ENCODE data around the gene ATP2C2.

The ATP2C2 gene

GRCh38 chr16:84500531-84500930, 132.2 kb downstream of the ATP2C2 start:
- Histone ChIP-seq H3K9me2 (replicated peaks; ENCODE audit: insufficient read depth, low read length) (no peaks in the 10 kb centered on the region), H3F3A (ENCODE audit: insufficient read depth, low read length) (no peaks in the 10 kb centered on the region), H3K27me3 (replicated peaks; ENCODE audit: insufficient read depth, low read length) (no peaks in the 10 kb centered on the region), H3K4me1 (ENCODE audit: low read length) (0 out of 2 replicates have a peak, but pooled peaks cover 4% of the 10 kb centered on the region), H3K4me3 (ENCODE audit: low read length) (no peak overlapping the region), H3K36me3 (replicated peaks; ENCODE audit: insufficient read depth, low read length) (no peaks in the 10 kb centered on the region), H3K4me2 (ENCODE audit: low read depth, low read length) (no peak overlapping the region), H2AFZ (ENCODE audit: low read length) (no peak overlapping the region), H3K27ac (ENCODE audit: low read length) (no peak overlapping the region), H3K9ac (ENCODE audit: low read length) (no peak overlapping the region), H4K20me1 (ENCODE audit: insufficient read depth, low read length) (no peaks in the 10 kb centered on the region), H3K9me3 (replicated peaks; ENCODE audit: insufficient read depth, low read length) (no peaks in the 10 kb centered on the region), H3K79me2 (ENCODE audit: low read length) (no peaks in the 10 kb centered on the region)
- TF ChIP-seq EZH2 (optimal IDR thresholded peaks at IDR 0.05; ENCODE audit: low read depth, low read length) (no peak), CTCF (IDR thresholded peaks at IDR 0.05; ENCODE audit: low read length) (no peak), EZH2phosphoT487 (IDR thresholded peaks at IDR 0.05; ENCODE audit: low read length) (no peak)
- no peak for DNase-seq

DNA sequence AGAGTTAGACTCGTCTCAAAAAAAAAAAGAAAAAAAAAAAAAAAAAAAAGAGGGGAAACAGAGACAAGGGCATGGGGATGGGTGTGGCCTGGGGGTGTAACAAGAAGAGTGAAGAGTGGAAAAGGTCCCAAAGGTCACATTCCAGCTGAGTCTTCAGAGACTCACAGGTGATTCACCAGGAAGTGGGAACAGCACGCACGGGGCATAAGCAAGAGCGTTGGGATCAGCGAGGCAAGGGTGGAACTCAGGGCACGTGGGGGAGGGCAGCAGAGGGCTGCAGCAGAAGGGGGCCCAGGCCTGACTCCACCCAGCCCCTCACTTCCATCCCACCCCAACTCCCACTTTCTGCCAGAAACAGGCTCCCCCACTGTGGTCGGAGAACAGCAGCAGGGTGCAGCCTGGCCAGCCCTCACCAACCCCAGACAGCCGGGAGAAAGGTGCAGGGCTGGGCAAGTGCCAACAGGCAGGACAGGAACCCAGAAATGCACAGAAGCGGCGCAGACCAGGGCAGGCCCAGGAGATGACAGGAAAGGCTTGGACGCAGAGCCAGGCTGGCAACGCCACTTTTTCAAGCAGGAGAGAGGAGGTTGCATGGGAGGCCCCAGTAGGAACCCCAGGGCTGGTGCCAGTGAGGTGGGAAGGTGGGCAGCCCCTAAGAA, 132.9 kb downstream of the ATP2C2 start:
- H3K4me1 ChIP-seq (ENCODE audit: low read length): 0 out of 2 replicates have a peak, but pooled peaks cover 10% of the 10 kb centered on the region
- no peaks in the 10 kb centered on the region for H3K79me2 ChIP-seq (ENCODE audit: low read length)
- no peak for TF ChIP-seq CTCF (IDR thresholded peaks at IDR 0.05; ENCODE audit: low read length)
- no peaks in the 10 kb centered on the region for H3K9me3 ChIP-seq (replicated peaks; ENCODE audit: insufficient read depth, low read length)
- H4K20me1 ChIP-seq (ENCODE audit: insufficient read depth, low read length): no peaks in the 10 kb centered on the region
- peaks cover 5% of the 10 kb centered on the region; the same call in 1 of the 2 replicates for H3F3A ChIP-seq (ENCODE audit: insufficient read depth, low read length)
- no peak overlapping the region for H3K4me2 ChIP-seq (ENCODE audit: low read depth, low read length)
- no peaks in the 10 kb centered on the region for H3K27me3 ChIP-seq (replicated peaks; ENCODE audit: insufficient read depth, low read length)
- H2AFZ ChIP-seq (ENCODE audit: low read length): no peak overlapping the region
- H3K36me3 ChIP-seq (replicated peaks; ENCODE audit: insufficient read depth, low read length): no peaks in the 10 kb centered on the region
- H3K9me2 ChIP-seq (replicated peaks; ENCODE audit: insufficient read depth, low read length): no peaks in the 10 kb centered on the region
- no peak overlapping the region for H3K4me3 ChIP-seq (ENCODE audit: low read length)
- H3K27ac ChIP-seq (ENCODE audit: low read length): no peak overlapping the region
- H3K9ac ChIP-seq (ENCODE audit: low read length): no peak overlapping the region
- no peak for DNase-seq

DNA sequence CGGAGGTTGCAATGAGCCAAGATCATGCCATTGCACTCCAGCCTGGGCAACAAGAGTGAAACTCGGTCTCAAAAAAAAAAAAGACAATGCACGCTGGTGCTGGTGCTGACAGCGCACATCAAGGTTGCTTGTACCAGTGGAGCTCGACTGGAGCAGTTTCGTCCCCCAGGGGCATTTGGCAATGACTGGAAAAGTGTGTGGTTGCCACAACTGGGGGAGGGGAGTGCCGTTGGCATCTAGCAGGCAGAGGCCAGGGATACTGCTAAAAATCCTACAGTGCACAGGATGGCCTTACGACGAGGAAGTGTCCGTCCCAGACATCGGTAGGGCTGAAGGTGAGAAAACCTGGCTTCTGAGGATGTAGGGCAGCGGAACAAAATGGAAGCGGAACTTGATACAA, 133.7 kb downstream of the ATP2C2 start:
- no peaks in the 10 kb centered on the region for H3K36me3 ChIP-seq (replicated peaks; ENCODE audit: insufficient read depth, low read length)
- H2AFZ ChIP-seq (ENCODE audit: low read length): no peak overlapping the region
- H3K9me2 ChIP-seq (replicated peaks; ENCODE audit: insufficient read depth, low read length): no peaks in the 10 kb centered on the region
- H3K4me3 ChIP-seq (ENCODE audit: low read length): no peak overlapping the region
- H3K27ac ChIP-seq (ENCODE audit: low read length): no peak overlapping the region
- no peak overlapping the region for H3K4me2 ChIP-seq (ENCODE audit: low read depth, low read length)
- H3K9me3 ChIP-seq (replicated peaks; ENCODE audit: insufficient read depth, low read length): no peaks in the 10 kb centered on the region
- H3K4me1 ChIP-seq (ENCODE audit: low read length): 0 out of 2 replicates have a peak, but pooled peaks cover 10% of the 10 kb centered on the region
- no peak for DNase-seq
- H4K20me1 ChIP-seq (ENCODE audit: insufficient read depth, low read length): no peaks in the 10 kb centered on the region
- TF ChIP-seq CTCF (IDR thresholded peaks at IDR 0.05; ENCODE audit: low read length): no peak
- TF ChIP-seq EZH2phosphoT487 (IDR thresholded peaks at IDR 0.05; ENCODE audit: low read length): no peak
- no peak for TF ChIP-seq EZH2 (optimal IDR thresholded peaks at IDR 0.05; ENCODE audit: low read depth, low read length)
- H3F3A ChIP-seq (ENCODE audit: insufficient read depth, low read length): peaks cover 6% of the 10 kb centered on the region; the same call in 1 of the 2 replicates
- no peak overlapping the region for H3K9ac ChIP-seq (ENCODE audit: low read length)
- no peaks in the 10 kb centered on the region for H3K79me2 ChIP-seq (ENCODE audit: low read length)
- H3K27me3 ChIP-seq (replicated peaks; ENCODE audit: insufficient read depth, low read length): no peaks in the 10 kb centered on the region
